Stimulated activated CD4-positive, alpha-beta T cell treated with anti-CD3 and anti-CD28 coated beads, Interleukin-1b, Interleukin-23, amount 100 ng/mL, for 24 hours (primary cell): Measurements from ENCODE around the gene IGFBP4.

ENCODE experiments used
- DNase-seq, 4 experiments: peaks; one replicate each; pipeline ENCODE4 v3.0.0-alpha.2; 2020; ENCODE audit warnings: low read depth in 4 of 4, low spot score in 1 of 4

The IGFBP4 gene

GRCh38 chr17:40470932-40471828 lies 27.9 kb downstream of the IGFBP4 start:
- DNase-seq = no peak

- DNase-seq = no peak
Measured at GRCh38 chr17:40471846-40472732, 28.8 kb downstream of the IGFBP4 start.

GRCh38 chr17:40472733-40473452 lies 29.6 kb downstream of the IGFBP4 start:
- no peak for DNase-seq

GRCh38 chr17:40473573-40474365 lies 30.5 kb downstream of the IGFBP4 start:
- no peak for DNase-seq

- DNase-seq = no peak
Measured at GRCh38 chr17:40474419-40475002, 31.3 kb downstream of the IGFBP4 start.

GRCh38 chr17:40475234-40475908 lies 32.1 kb downstream of the IGFBP4 start:
- no peak for DNase-seq

- no peak for DNase-seq
Measured at GRCh38 chr17:40477796-40478195, 34.5 kb downstream of the IGFBP4 start.

GRCh38 chr17:40478486-40478885 lies 35.2 kb downstream of the IGFBP4 start:
- DNase-seq = no peak

GRCh38 chr17:40479754-40480480 lies 36.7 kb downstream of the IGFBP4 start:
- DNase-seq = no peak

- peak; percentile 49 to 85 (median 66) for DNase-seq
Measured at GRCh38 chr17:40480501-40481003, 37.3 kb downstream of the IGFBP4 start.

GRCh38 chr17:40481106-40481505 lies 37.9 kb downstream of the IGFBP4 start:
- DNase-seq = no peak

GRCh38 chr17:40482722-40483121 lies 39.5 kb downstream of the IGFBP4 start:
- DNase-seq = no peak

GRCh38 chr17:40483679-40484078 lies 40.4 kb downstream of the IGFBP4 start:
- no peak for DNase-seq

- no peak for DNase-seq
Measured at GRCh38 chr17:40484285-40484972, 41.2 kb downstream of the IGFBP4 start.

GRCh38 chr17:40484973-40485530 lies 41.8 kb downstream of the IGFBP4 start:
- DNase-seq = no peak

- DNase-seq = peak in 1 of 4 experiments; percentile 7
Measured at GRCh38 chr17:40485851-40486521, 42.7 kb downstream of the IGFBP4 start.
